Measurements from ENCODE around the gene NRN1L.
"Not testable (repeated sequence)": the region's sequence is repeated elsewhere in the genome, so short reads cannot be mapped to it uniquely, and the experiment has no call there.

Gene NRN1L

DNA sequence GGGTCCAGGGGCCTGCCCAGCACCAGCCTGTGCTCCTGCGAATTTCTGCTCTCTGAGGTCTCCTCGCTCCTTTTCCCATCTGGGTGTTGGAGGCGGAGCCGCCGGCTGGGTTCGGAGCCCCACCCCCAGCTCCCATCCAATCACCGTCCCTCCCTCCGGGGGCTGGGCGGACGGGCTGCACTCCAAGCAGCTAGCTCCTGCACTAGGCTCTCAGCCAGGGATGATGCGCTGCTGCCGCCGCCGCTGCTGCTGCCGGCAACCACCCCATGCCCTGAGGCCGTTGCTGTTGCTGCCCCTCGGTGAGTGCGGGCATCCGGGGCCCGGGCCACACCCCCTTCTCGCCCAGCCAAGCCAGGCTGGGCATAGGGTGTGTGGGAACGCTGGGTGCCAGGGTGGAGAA is at the start of gene NRN1L:
Gene NRN1L, plus strand, starts transcription at position 202 of the 400 bp plus-strand sequence. Its CDS starts 19 bp downstream, at position 221.
- no peak for DNase-seq (ENCODE audit: low spot score)

DNA sequence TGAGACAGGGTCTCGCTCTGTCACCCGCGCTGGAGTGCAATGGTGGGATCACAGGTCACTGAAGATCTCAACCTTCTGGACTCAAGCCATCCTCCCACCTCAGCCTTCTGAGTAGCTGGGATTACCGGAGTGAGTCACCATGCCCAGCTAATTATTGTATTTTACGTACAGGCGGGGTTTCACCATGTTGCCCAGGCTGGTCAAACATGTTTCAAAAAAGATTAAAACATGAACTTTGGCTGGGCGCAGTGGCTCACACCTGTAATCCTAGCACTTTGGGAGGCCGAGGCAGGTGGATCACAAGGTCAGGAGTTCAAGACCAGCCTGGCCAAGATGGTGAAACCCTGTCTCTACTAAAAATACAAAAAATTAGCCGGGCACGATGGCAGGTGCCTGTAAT is 47.5 kb upstream of the NRN1L start:
- DNase-seq (ENCODE audit: low spot score), result not testable (repeated sequence)

DNA sequence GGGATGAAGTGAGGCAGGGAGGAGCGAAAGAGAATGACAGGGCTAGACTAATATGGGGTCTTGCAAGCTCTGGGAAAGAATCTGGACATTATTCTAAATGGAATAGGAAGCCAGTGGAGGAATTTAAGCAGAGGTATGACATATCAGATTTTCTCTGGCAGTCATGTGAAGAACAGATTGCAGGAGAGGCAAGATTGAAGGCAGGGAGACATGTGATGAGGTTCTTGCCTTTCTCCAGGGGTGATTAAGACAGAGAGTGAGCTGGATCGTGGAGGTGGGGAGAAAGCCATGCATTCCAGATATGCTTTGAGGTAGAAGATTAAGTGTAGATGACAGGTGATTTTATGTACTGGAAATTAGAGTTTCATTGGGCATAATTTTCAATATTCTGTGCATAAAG is 46.9 kb upstream of the NRN1L start:
- DNase-seq (ENCODE audit: low spot score), result no peak

DNA sequence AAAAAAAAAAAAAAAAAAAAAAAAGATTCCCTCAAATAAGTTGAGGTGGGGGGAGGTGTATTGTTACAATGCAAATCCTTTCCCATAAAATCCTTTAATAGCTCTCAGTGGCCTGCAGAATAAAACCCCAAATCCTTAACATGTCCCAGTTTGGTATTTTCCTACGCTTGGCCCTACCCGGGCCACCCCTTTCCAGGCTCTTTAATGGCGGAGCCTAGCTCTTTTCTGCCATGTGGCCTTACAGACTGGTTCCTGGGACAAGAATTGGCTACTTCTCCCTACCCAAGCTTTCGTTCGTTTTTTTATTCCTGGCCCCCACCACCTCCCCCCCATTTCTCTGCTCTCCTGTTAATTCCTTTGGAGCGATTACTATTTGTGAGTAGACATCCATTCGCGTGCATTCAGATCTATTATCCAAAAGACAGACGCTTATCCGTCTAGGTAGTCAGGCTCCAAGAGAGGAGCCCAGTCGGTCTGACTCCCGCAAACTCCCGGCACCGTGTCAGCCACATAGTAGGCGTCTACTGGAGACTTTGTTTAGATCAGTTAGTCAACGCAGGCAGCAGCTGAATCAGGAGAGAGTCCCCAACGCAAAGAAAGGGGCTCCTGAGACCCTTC is 43.4 kb upstream of the NRN1L start:
- DNase-seq (ENCODE audit: low spot score), result no peak

DNA sequence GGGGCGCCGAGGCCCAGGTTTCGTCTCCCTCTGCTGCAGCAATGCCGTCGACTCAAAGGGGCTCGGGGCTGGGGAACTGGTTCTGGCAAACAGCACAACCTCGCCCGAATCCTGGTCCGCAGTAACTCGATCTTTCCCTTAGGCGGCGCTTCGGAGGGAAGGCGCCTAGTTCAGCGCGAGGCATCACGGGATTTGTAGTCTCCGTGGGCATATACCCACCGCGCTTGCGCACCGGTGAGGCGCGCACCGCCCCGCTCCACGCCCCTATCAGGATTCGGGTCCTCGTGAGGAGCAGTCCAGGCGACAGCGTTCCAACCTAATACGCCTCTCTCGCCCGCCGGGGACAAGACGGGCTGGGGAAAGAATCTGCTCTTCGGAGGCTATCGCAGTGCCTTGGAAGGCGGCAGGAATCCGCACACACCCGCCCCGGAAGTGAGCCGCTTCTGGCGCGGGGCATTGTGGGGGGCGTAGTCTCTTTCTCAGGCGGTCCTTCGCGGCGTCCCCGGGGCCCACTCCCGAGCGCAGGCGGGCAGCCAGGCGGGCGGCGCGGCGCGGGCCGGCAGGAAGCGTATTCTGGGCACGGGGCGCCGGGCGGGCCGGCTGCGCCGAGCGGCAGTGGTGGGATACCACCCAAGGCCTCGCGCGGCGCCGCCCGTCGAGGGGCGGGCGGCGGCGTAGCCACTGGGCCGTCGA is 42.7 kb upstream of the NRN1L start, which contains the start of gene THAP11:
Gene THAP11, plus strand, starts transcription at position 505 of the 693 bp plus-strand sequence. CDS start 235 bp downstream, outside the sequence.
- DNase-seq (ENCODE audit: low spot score), result peak; percentile 94

DNA sequence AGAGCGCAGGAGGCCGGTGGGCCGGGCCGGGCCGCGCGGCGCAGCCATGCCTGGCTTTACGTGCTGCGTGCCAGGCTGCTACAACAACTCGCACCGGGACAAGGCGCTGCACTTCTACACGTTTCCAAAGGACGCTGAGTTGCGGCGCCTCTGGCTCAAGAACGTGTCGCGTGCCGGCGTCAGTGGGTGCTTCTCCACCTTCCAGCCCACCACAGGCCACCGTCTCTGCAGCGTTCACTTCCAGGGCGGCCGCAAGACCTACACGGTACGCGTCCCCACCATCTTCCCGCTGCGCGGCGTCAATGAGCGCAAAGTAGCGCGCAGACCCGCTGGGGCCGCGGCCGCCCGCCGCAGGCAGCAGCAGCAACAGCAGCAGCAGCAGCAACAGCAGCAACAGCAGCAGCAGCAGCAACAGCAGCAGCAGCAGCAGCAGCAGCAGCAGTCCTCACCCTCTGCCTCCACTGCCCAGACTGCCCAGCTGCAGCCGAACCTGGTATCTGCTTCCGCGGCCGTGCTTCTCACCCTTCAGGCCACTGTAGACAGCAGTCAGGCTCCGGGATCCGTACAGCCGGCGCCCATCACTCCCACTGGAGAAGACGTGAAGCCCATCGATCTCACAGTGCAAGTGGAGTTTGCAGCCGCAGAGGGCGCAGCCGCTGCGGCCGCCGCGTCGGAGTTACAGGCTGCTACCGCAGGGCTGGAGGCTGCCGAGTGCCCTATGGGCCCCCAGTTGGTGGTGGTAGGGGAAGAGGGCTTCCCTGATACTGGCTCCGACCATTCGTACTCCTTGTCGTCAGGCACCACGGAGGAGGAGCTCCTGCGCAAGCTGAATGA is 42.0 kb upstream of the NRN1L start:
- DNase-seq (ENCODE audit: low spot score), result peak; percentile 35

DNA sequence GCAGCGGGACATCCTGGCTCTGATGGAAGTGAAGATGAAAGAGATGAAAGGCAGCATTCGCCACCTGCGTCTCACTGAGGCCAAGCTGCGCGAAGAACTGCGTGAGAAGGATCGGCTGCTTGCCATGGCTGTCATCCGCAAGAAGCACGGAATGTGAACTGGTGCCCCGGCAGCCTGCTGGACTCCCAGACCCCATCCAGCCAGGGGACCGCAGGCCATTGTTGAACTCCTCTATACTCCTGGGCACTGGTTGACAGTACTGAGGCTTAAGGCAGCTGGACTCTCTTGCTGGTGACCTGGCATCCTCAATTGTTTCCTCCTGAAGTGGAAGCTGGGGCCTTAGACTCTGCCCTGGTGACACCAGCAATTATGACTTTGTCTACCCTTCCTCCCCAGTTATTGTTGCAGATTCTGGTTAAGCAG is 41.3 kb upstream of the NRN1L start:
- no peak for DNase-seq (ENCODE audit: low spot score)

DNA sequence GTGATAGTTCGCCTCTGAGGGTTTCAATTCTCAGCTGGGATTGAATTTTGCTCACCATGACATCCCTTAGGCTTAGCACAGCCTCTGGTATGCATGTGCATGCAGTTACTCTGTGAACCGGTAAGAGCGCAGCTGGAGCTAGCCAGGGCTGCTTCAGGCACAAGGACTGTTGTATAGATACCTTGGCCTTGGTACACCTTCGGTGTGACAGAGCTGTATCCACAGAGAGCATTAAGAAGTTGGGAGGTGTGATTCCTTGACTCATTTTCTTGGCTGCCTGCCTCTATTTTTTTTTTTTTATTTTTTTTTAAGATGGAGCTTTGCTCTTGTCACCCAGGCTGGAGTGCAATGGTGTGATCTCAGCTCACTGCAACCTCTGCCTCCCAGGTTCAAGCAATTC is 40.2 kb upstream of the NRN1L start:
- no peak for DNase-seq (ENCODE audit: low spot score)

DNA sequence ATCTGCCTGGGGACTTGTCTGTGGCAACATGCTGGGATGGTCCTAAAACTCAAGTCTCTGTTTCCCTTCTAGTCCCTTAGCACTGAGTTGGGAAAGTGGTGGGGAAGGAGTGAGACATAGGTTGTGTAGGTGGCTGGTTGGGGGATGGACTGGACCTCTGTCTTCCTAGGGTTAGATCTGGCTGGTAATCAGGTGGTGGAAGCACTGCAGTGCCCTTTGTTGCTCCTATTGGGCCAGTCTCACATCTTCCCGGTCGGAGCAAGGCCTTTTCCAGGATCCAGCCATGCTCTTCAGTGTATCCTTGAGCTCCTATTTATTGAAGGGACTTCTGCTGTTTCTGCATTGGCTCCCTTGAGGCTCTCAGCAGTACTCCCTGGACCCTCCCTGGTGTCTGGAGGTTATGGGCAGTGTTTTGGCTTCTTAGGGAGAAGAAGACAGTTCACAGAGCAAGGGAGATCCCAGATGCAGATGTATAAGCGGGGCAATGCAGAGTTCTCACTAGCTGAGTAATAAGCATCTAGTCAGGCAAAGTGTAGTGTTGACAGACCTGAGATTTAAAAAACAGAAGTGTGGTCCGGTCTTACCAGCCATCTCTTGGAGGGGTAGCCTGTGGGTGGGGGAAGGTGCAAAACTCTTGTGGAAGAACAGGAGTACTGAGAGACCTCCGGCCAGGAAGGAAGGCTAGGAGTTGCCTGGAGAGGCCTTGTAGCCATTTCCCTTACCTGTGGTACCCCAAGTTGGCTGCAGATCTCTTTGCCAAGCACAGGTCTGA is 39.2 kb upstream of the NRN1L start:
- no peak for DNase-seq (ENCODE audit: low spot score)

DNA sequence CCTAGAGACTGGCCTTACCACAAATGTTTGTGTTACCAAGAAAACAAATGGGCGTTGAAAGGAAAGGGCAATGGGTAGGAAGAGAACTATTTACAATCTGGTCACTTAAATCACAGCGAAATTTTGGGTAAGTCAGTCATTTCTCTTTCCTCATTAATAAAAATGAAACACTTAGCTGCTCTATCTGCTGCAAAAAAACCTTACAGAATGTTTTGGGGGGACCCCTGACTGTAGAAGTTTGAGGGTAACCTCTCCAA is 38.7 kb upstream of the NRN1L start:
- DNase-seq (ENCODE audit: low spot score), result no peak

DNA sequence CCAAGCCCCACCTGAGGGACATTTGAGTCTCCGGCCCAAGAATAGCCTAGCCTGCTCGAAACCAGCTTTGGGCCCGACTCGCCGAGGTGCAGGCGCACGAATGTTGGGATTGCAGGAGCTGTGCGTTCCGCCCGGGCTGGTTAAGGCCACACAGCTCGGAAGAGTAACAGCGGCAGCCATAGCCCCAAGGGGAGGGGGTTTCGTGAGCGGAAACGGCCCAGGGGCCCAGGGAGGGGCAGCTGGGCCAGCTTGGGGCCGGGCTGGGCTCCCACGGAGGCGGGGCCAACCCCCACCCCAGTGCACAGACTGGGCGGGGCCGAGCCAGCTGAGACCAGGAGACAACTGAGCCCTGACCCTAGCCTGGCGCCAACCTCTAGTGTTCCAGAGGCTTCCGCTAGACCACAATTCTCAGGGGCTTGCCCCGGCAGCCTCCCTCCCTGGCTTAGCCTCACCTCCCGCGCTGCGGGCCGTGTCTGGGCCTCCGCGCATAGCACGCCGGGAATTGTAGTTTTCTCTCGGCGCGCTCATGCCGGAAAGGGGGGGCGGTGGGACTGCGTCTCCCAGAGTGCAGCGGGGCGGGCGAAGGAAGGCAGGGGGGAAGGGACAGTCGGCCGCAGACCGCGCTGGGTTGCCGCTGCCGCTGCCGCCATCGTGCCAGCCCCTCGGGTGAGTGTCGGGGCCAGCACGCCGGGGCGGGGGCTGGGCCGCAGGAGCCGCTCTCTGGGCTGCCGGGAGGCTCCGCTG is 38.2 kb upstream of the NRN1L start, which contains the start of gene NUTF2:
Gene NUTF2, plus strand, starts transcription at position 614 of the 744 bp plus-strand sequence. CDS start 18,198 bp downstream, outside the sequence.
- DNase-seq (ENCODE audit: low spot score), result peak; percentile 88

DNA sequence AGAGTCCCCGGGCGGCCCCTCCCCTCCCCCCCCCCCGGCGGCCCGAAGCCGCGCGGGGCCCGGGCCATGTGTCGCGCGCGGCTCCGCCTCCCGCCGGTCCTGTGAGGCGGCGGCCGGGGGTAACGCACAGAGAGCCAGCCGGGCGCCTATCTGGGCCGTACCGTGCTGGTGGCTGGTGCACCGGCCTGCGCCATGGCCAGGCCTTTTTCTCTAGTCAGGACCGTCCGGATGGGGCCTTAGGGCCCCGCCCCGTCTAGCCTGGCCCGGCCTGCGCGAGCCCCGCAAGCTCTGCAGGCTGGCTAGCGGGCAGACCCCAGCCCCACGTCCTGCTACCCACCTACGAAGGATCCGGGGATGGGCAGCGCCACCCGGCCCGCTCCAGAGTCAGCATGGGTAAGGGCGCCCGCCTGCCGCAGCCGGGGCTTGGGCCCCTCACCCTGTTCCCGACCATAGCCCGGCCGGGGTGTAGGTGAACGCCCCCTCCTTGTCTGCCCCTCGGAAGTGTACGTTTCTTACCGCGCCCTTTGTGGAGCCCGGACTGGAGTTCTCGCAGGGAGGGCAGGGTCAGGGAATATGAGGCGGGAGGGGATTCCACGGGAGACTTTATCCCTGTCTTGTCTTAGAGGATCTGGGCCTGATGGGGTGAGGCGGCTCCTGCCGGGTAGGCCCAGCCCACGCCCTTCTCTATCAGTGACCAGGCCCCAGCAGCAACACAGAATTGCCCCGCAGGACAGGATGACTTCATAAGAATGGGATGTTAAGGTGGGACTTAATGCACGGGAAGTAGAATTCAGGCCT is 37.4 kb upstream of the NRN1L start, which contains the start of gene CENPT:
Gene CENPT, minus strand, starts transcription at position 630 of the 798 bp plus-strand sequence. CDS start 13,834 bp downstream, outside the sequence.
- DNase-seq (ENCODE audit: low spot score), result peak; percentile 52

DNA sequence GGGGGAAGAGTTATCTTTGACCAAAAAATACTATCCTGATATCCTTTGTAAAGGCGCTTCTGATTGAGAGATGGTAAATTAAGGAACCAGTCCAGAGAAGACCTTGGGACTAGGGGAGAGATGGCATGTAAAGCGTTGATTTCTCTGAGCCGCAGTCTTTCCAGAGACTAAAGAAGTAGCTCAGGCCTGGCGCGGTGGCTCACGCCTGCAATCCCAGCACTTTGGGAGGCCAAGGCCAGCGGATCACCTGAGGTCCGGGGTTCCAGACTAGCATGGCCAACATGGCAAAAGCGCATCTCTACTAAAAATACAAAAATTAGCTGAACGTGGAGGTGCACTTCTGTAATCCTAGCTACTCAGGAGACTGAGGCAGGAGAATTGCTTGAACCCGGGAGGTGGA is 36.6 kb upstream of the NRN1L start:
- no peak for DNase-seq (ENCODE audit: low spot score)

DNA sequence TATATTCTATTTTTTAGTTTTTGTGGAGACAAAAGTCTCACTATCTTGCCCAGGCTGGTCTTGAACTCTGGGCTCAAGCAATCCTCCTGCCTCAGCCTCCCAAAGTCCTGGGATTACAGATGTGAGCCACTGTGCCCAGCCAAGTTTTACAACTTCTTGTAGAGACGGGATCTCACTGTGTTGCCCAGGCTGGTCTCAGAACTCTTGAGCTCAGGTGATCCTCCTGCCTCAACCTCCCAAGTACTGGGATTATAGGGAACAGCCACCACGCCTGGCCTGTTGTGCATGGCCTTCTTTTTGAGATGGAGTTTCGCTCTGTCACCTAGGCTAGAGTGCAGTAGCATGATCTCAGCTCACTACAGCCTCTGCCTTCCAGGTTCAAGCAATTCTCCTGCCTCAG is 31.0 kb upstream of the NRN1L start:
- DNase-seq (ENCODE audit: low spot score), result no peak

DNA sequence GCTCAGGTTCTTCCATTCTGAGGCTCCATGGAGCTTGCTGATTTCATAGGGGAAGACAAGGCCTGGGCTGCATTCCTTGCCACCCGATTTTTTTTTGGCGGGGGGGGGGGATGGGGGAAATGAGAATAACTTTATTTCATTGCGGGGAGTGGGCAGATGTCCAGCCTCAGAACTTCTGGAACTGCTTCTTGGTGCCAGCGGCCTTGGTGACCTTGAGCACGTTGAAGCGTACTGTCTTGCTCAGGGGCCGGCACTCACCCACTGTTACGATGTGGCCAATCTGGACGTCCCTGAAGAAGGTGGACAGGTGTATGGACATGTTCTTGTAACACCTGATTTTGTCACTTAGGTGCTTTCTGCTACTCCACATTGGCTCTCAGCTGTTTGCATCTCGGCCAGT is 28.9 kb upstream of the NRN1L start:
- DNase-seq (ENCODE audit: low spot score), result no peak

DNA sequence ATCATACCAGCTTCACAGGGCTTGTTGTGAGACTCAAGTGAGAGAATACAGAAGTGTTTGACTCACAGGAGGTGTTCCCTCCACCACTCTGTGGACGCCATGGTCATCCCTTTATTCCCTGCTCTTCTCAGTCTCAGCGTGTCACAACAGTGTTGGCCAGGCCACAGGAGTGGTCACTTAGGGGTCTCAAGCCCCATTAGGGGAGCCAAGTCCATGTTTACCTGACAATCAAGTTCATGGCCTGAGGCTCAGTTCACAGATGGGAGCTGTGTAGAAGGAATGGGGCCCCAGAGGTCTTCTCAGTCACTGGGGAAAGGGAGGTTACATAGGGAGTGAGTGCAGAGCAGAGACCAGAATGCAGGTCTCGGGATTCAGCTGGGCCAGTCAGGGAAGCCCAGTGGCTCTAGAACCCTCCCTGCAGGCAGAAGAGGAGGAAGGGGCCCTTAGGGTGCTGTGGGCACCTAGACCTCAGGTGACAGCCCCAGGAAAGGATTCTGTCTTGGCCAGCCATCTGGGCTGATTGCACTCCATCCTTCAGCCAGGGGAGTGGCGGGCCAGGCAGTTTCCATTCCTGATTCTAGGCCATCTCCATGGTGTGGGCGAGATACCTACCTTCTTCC is 27.6 kb upstream of the NRN1L start:
- DNase-seq (ENCODE audit: low spot score), result no peak

DNA sequence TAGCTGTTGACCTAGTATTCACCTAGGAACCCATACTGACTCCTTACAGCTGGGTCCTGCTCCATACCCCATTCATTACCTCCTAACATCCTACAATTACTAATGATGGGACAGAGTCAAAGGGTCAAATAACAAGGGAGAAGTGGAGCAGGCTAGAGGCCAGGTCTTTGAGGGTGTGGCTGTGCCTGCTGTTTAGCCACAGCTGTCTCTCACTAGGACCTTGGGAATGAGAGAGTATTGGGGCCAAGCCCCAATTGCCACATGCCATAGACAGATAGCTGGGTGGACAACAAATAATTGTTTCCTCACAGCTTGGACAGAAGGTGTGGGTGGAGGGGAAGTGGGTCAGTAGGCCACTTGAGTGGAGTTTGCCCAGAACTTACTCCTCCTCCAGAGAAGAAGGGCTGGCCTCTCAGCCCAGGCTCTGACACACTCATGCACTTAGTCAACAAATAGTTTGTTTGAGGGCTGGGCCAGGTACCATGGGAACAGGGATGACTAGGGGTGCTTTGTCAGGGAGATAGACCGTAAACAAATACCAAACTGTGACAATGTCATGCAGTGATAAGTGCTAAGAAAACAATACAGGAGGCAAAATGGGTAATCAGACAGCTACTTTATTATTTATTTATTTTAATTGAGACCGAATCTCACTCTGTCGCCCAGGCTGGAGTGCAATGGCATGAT is 27.0 kb upstream of the NRN1L start:
- DNase-seq (ENCODE audit: low spot score), result peak; percentile 90

DNA sequence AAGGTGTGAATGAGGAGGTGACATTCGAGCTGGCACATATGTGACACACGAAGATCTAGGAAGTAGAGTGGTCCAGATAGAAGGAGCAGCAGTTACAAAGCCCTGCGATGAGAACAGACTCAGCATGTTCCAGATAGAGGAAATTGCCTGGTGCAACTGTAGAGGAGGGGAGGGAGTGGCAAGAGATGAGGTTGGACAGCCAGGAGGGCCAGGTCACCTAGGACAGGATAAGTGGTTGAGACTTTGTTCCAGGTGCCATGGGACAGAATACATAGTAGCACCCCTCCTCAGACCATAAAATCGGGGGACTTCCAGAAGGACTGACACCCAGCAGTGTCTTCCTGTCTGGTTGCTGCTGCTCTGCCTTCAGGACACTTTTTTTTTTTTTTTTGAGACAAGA is 26.2 kb upstream of the NRN1L start:
- DNase-seq (ENCODE audit: low spot score), result no peak
